Parathyroid adenoma (tissue), 2 donors: Measurements from ENCODE around the gene SHC2.
"Not testable (repeated sequence)": the region's sequence is repeated elsewhere in the genome, so short reads cannot be mapped to it uniquely, and the experiment has no call there.

Experiments
- H2AFZ ChIP-seq: fragments of 300-600 bp; sonication (generic); one replicate; pipeline ENCODE4 v1.7.0; 2017; ENCODE audit warnings: antibody characterized with exemption, mild to moderate bottlenecking
- H3K27ac ChIP-seq: fragments of 300-600 bp; sonication (generic); one replicate; pipeline ENCODE4 v1.7.0; 2017
- H3K27me3 ChIP-seq: fragments of 300-600 bp; sonication (generic); one replicate; pipeline ENCODE4 v1.7.0; 2017; ENCODE audit warnings: low read length; ENCODE audit not compliant: control insufficient read depth, insufficient read depth
- H3K36me3 ChIP-seq: fragments of 300-600 bp; sonication (generic); one replicate; pipeline ENCODE4 v1.7.0; 2017; ENCODE audit warnings: low read length; ENCODE audit not compliant: control insufficient read depth, insufficient read depth
- H3K4me1 ChIP-seq: fragments of 300-600 bp; sonication (generic); one replicate; pipeline ENCODE4 v1.7.0; 2017; ENCODE audit warnings: control low read depth
- H3K4me2 ChIP-seq: fragments of 300-600 bp; sonication (generic); one replicate; pipeline ENCODE4 v1.7.0; 2017; ENCODE audit warnings: low read length
- H3K4me3 ChIP-seq: fragments of 300-600 bp; sonication (generic); one replicate; pipeline ENCODE4 v1.7.0; 2017; ENCODE audit warnings: low read depth, low read length
- H3K79me2 ChIP-seq: fragments of 300-600 bp; sonication (generic); one replicate; pipeline ENCODE4 v1.7.0; 2017; ENCODE audit warnings: control low read depth
- H3K9ac ChIP-seq: fragments of 300-600 bp; sonication (generic); one replicate; pipeline ENCODE4 v1.7.0; 2017; ENCODE audit warnings: mild to moderate bottlenecking
- H3K9me3 ChIP-seq: fragments of 300-600 bp; sonication (generic); one replicate; pipeline ENCODE4 v1.7.0; 2017; ENCODE audit warnings: low read length; ENCODE audit not compliant: control insufficient read depth
- CTCF ChIP-seq: fragments of 300-600 bp; sonication (generic); IDR thresholded peaks from one replicate; pipeline ENCODE4 v1.7.0; 2017; ENCODE audit warnings: antibody characterized with exemption, mild to moderate bottlenecking
- donor health status: primary hyperparathyroidism.

The SHC2 gene

GRCh38 chr19:413756-414420 lies 46.9 kb downstream of the SHC2 start:
- Histone ChIP-seq H3K4me1 (peaks cover 3% of the 10 kb centered on the region), H3K27me3 (no peaks in the 10 kb centered on the region), H3K9ac (no peak overlapping the region), H3K9me3 (no peaks in the 10 kb centered on the region), H3K36me3 (no peaks in the 10 kb centered on the region), H2AFZ (no peak overlapping the region), H3K79me2 (no peaks in the 10 kb centered on the region), H3K4me2 (no peak overlapping the region), H3K4me3 (no peak overlapping the region), H3K27ac (no peak overlapping the region)
- no peak for TF ChIP-seq CTCF

- no peak overlapping the region for H2AFZ ChIP-seq
- no peak overlapping the region for H3K27ac ChIP-seq
- H3K9me3 ChIP-seq: no peaks in the 10 kb centered on the region
- no peaks in the 10 kb centered on the region for H3K27me3 ChIP-seq
- TF ChIP-seq CTCF: no peak
- no peak overlapping the region for H3K4me2 ChIP-seq
- H3K36me3 ChIP-seq: no peaks in the 10 kb centered on the region
- no peak overlapping the region for H3K9ac ChIP-seq
- H3K4me1 ChIP-seq: peaks cover 3% of the 10 kb centered on the region
- no peak overlapping the region for H3K4me3 ChIP-seq
- no peaks in the 10 kb centered on the region for H3K79me2 ChIP-seq
Measured at GRCh38 chr19:412356-413355, 48.2 kb downstream of the SHC2 start.

DNA sequence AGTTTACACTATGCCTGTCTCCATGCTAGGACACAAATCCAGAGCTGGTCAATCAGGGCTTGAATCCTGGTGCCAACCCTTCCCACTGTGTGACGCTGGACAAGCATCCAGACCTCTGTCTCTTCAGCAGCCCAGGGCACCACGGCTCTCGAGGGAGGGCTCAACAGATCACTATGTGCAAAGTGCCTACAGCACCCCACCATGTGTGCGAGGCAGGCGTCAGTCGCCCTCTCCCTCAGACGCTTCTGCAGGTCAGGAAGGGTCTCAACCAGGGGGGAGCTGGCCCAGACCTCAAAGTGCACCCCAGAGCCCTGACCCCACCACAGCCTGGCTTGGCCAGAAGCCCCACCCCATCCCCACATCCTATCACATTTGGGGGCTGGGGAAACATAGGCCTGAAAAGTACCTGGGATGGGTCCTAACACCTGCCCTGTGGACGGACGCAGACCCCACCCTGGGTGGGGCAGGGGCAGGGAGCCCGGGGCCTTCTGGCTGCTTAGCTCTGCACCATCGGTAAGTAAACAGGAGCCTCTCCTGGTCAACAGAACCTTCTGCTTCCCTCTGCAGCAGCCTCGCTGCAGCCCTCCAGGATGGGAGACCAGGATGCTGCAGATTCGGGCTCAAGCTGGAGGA lies 49.0 kb downstream of the SHC2 start:
- Histone ChIP-seq H3K9me3 (no peaks in the 10 kb centered on the region), H3K27ac (no peak overlapping the region), H3K4me3 (no peak overlapping the region), H3K9ac (no peak overlapping the region), H2AFZ (no peak overlapping the region), H3K4me1 (peaks cover 3% of the 10 kb centered on the region), H3K36me3 (no peaks in the 10 kb centered on the region), H3K27me3 (no peaks in the 10 kb centered on the region), H3K79me2 (no peaks in the 10 kb centered on the region), H3K4me2 (no peak overlapping the region)
- no peak for TF ChIP-seq CTCF

DNA sequence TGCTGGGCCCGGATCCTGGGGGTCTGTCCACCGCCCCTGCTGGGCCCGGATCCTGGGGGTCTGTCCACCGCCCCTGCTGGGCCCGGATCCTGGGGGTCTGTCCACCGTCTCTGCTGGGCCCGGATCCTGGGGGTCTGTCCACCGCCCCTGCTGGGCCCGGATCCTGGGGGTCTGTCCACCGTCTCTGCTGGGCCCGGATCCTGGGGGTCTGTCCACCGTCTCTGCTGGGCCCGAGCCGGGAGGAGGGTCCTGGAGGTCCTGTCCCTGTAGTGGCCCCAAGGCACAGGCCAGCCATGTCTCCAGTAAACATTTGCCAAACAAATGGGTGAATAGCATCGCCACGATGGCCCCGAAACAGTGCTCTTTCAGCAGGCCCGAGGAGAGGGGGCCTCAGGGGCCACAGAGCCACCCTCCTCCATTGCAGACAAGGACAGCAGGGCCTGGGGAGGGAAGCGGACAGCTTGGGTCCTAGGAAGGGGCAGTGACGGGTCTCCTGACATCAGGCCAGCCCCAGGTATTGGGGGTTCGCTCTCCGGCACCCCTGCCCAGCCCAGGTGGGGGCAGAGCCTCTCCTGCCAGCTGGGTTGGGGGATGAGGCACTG lies 49.6 kb downstream of the SHC2 start:
- H3K9ac ChIP-seq, H3K79me2 ChIP-seq, H3K27me3 ChIP-seq, H3K4me3 ChIP-seq, H3K27ac ChIP-seq, H2AFZ ChIP-seq, H3K4me1 ChIP-seq, H3K4me2 ChIP-seq, H3K9me3 ChIP-seq, H3K36me3 ChIP-seq: not testable (repeated sequence)
